ENCODE results near the gene SLC5A3. TPM values are rescaled to one million over a fixed set of nuclear protein-coding genes. Genes with fewer than 3 reads are reported as not detected.

The SLC5A3 gene
- polyA plus RNA-seq, 1 experiment = 1.9 TPM

DNA sequence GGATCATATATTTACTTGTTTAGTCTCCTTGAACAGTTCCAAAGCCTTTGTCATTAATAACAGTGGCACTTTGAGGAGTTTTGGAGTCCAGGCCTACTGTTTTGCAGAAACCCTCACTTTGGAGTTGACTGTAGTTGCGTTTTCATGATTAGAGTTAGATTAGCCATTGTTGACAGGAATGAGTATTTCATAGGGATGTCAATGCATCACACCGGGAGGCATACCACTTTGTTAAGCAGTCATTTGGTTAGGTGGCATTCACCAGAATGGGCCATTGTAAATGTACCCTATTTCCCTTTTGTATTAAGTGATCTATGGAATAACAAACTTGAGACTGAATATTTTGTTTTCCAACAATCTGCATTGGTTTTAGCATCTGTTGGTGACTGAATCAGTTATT, 11.8 kb downstream of the SLC5A3 start:
- no peak for DNase-seq (ENCODE audit: low read depth)
- ChIA-PET POLR2A (no interaction called here), CTCF (no interaction called here)
- TF ChIP-seq, protein P1, sequence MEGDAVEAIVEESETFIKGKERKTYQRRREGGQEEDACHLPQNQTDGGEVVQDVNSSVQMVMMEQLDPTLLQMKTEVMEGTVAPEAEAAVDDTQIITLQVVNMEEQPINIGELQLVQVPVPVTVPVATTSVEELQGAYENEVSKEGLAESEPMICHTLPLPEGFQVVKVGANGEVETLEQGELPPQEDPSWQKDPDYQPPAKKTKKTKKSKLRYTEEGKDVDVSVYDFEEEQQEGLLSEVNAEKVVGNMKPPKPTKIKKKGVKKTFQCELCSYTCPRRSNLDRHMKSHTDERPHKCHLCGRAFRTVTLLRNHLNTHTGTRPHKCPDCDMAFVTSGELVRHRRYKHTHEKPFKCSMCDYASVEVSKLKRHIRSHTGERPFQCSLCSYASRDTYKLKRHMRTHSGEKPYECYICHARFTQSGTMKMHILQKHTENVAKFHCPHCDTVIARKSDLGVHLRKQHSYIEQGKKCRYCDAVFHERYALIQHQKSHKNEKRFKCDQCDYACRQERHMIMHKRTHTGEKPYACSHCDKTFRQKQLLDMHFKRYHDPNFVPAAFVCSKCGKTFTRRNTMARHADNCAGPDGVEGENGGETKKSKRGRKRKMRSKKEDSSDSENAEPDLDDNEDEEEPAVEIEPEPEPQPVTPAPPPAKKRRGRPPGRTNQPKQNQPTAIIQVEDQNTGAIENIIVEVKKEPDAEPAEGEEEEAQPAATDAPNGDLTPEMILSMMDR (IDR thresholded peaks at IDR 0.05; ENCODE audit: insufficient read depth, low read depth, low read length) = no peak
- no peak overlapping the region for H3K4me3 ChIP-seq (ENCODE audit: low read depth, low read length)
- H3K36me3 ChIP-seq (ENCODE audit: control insufficient read depth, insufficient read depth, low read length) = no peaks in the 10 kb centered on the region
- H3K27me3 ChIP-seq (ENCODE audit: control insufficient read depth, insufficient read depth, low read length) = no peaks in the 10 kb centered on the region

DNA sequence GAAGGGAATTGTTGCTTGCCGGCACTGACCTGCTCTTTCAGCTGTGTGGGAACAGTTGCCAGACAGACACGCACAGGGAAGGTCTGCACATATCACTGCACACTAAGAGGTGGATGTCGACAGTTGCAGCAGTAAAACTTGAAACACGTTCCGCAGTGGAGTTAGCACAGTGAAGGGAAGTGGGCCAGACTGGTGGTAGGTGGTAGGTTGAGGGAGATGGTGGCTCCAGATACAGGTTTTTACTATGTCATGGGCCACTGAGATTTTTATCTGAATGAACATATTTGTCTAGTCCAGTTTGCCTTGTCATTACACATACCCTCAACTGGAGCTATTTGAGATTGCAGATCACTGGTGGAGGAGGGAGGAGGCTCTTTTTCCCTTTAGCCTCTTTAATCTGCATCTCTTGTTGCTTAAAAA, 13.5 kb downstream of the SLC5A3 start:
- CTCF ChIA-PET = interaction anchor here (0.6 to 1.0 kb wide), 2 partner anchors 14 to 20 kb away, joined by 3 read pairs; partner anchors contain the start of genes MRPS6 and SLC5A3
- TF ChIP-seq, protein P1 (IDR thresholded peaks at IDR 0.05; ENCODE audit: insufficient read depth, low read depth, low read length) = no peak
- H3K27me3 ChIP-seq (ENCODE audit: control insufficient read depth, insufficient read depth, low read length) = no peaks in the 10 kb centered on the region
- DNase-seq (ENCODE audit: low read depth) = no peak
- H3K36me3 ChIP-seq (ENCODE audit: control insufficient read depth, insufficient read depth, low read length) = no peaks in the 10 kb centered on the region
- POLR2A ChIA-PET = no interaction called here
- H3K4me3 ChIP-seq (ENCODE audit: low read depth, low read length) = no peak overlapping the region

DNA sequence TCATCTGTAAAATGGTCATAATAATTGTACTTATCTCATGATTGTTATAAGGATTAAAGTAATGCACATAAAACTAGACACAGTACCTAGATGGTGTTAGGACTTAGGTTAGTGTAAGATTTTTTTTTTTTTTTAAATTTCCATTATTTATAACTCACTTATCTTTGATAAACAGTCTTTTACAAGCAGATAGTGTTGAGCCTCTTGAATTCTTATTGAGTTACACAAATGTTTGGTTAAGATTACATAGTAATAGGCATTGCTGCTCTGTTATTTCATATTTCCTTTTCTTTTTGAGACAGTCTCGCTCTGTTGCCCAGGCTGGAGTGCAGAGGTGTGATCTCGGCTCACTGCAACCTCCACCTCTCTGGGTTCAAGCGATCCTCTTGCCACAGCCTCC, 15.4 kb downstream of the SLC5A3 start:
- CTCF ChIA-PET = interaction anchor here (1.0 to 2.1 kb wide), 2 partner anchors 12 to 16 kb away, joined by 3 to 4 read pairs; partner anchors contain the start of genes MRPS6 and SLC5A3
- no peak for DNase-seq (ENCODE audit: low read depth)
- no peak overlapping the region for H3K4me3 ChIP-seq (ENCODE audit: low read depth, low read length)
- H3K36me3 ChIP-seq (ENCODE audit: control insufficient read depth, insufficient read depth, low read length) = no peaks in the 10 kb centered on the region
- TF ChIP-seq, protein P1 (IDR thresholded peaks at IDR 0.05; ENCODE audit: insufficient read depth, low read depth, low read length) = no peak
- no peaks in the 10 kb centered on the region for H3K27me3 ChIP-seq (ENCODE audit: control insufficient read depth, insufficient read depth, low read length)
- POLR2A ChIA-PET = no interaction called here

DNA sequence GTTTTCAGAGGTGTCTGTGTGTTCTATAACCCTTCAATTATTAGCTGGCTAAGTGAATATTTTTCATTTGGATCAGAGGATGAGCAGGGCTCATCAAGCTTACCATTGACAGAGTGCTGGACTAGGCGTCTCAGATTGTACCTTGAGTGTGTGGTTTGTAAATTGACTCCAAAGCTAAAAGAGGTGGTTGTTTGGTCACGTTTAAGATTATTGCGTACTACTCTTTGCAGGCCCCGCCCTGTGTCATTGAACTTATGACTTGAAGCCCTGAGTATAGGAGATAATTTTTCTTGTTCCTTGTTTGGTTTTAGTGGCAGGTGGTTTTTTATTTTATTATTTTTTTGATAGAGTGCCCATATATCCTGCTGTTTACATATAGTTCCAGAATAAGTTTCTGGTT, 17.7 kb downstream of the SLC5A3 start:
- Histone ChIP-seq H3K4me3 (ENCODE audit: low read depth, low read length) (no peak overlapping the region), H3K36me3 (ENCODE audit: control insufficient read depth, insufficient read depth, low read length) (peaks cover 9% of the 10 kb centered on the region), H3K27me3 (ENCODE audit: control insufficient read depth, insufficient read depth, low read length) (no peaks in the 10 kb centered on the region)
- DNase-seq (ENCODE audit: low read depth) = no peak
- ChIA-PET CTCF (interaction anchor here (1.4 to 2.1 kb wide), 4 partner anchors 9 to 167 kb away, joined by 3 to 4 read pairs (median 4); no protein-coding TSS in a partner anchor), POLR2A (no interaction called here)
- TF ChIP-seq, protein P1 (IDR thresholded peaks at IDR 0.05; ENCODE audit: insufficient read depth, low read depth, low read length) = no peak

DNA sequence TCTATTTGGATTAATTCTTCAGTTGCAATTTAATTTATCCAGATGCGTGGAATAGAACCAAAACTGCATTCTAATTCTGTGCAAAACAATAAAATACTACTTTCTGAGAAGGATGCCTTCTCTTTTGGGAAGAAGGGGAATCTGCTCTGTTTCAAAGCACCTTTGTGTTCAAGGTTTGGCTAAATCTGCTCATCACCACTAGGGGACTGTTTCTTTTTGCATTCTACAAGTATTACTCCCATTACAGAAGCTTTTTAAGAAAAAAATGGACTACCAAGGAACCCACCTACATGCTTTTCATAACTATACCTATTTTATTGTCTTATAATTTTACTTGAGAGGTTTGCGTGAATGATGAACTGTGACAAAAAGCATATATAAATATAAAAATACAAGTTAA, 18.2 kb downstream of the SLC5A3 start:
- ChIA-PET CTCF (interaction anchor here (0.6 to 1.6 kb wide), 8 partner anchors 8 to 243 kb away, joined by 3 to 9 read pairs (median 4); no protein-coding TSS in a partner anchor), POLR2A (no interaction called here)
- DNase-seq (ENCODE audit: low read depth) = no peak
- Histone ChIP-seq H3K36me3 (ENCODE audit: control insufficient read depth, insufficient read depth, low read length) (peaks cover 9% of the 10 kb centered on the region), H3K4me3 (ENCODE audit: low read depth, low read length) (no peak overlapping the region), H3K27me3 (ENCODE audit: control insufficient read depth, insufficient read depth, low read length) (no peaks in the 10 kb centered on the region)
- TF ChIP-seq, protein P1 (IDR thresholded peaks at IDR 0.05; ENCODE audit: insufficient read depth, low read depth, low read length) = peak; percentile 43

All from BJ (cell line).